ENCODE results near the gene BRSK2. TPM values are rescaled to one million over a fixed set of nuclear protein-coding genes. Genes with fewer than 3 reads are reported as not detected.
"Not testable (repeated sequence)": the region's sequence is repeated elsewhere in the genome, so short reads cannot be mapped to it uniquely, and the experiment has no call there.

The BRSK2 gene
- total RNA-seq, 1 experiment from 2014 or later, result not detected

- not testable (repeated sequence) for DNase-seq (ENCODE audit: low read depth)
These were observed 20.1 kb downstream of the BRSK2 start for GRCh38 chr11:1409852-1410125.

GRCh38 chr11:1410366-1411291, 20.9 kb downstream of the BRSK2 start:
- DNase-seq (ENCODE audit: low read depth), result no peak

- DNase-seq (ENCODE audit: low read depth), result no peak
These were observed 21.6 kb downstream of the BRSK2 start for GRCh38 chr11:1411301-1411700.

GRCh38 chr11:1411739-1412138, 22.0 kb downstream of the BRSK2 start:
- DNase-seq (ENCODE audit: low read depth), result not testable (repeated sequence)

- no peak for DNase-seq (ENCODE audit: low read depth)
These were observed 22.8 kb downstream of the BRSK2 start for GRCh38 chr11:1412377-1413095.

- DNase-seq (ENCODE audit: low read depth), result no peak
These were observed 24.9 kb downstream of the BRSK2 start for GRCh38 chr11:1414650-1415049.

GRCh38 chr11:1415631-1416030, 25.9 kb downstream of the BRSK2 start:
- no peak for DNase-seq (ENCODE audit: low read depth)

- not testable (repeated sequence) for DNase-seq (ENCODE audit: low read depth)
These were observed 28.6 kb downstream of the BRSK2 start for GRCh38 chr11:1418192-1418795.

- DNase-seq (ENCODE audit: low read depth), result no peak
These were observed 30.1 kb downstream of the BRSK2 start for GRCh38 chr11:1419811-1420210.

GRCh38 chr11:1421291-1421690, 31.6 kb downstream of the BRSK2 start:
- no peak for DNase-seq (ENCODE audit: low read depth)

GRCh38 chr11:1422481-1422880, 32.7 kb downstream of the BRSK2 start:
- no peak for DNase-seq (ENCODE audit: low read depth)

GRCh38 chr11:1422981-1423380, 33.2 kb downstream of the BRSK2 start:
- no peak for DNase-seq (ENCODE audit: low read depth)

- DNase-seq (ENCODE audit: low read depth), result not testable (repeated sequence)
These were observed 33.7 kb downstream of the BRSK2 start for GRCh38 chr11:1423406-1423805.

- DNase-seq (ENCODE audit: low read depth), result no peak
These were observed 35.3 kb downstream of the BRSK2 start for GRCh38 chr11:1425006-1425405.

GRCh38 chr11:1425439-1425838, 35.7 kb downstream of the BRSK2 start:
- no peak for DNase-seq (ENCODE audit: low read depth)

- DNase-seq (ENCODE audit: low read depth), result no peak
These were observed 39.1 kb downstream of the BRSK2 start for GRCh38 chr11:1428762-1429316.

GRCh38 chr11:1433568-1433967, 43.8 kb downstream of the BRSK2 start:
- no peak for DNase-seq (ENCODE audit: low read depth)

- DNase-seq (ENCODE audit: low read depth), result no peak
These were observed 44.4 kb downstream of the BRSK2 start for GRCh38 chr11:1433977-1434640.

- DNase-seq (ENCODE audit: low read depth), result not testable (repeated sequence)
These were observed 45.7 kb downstream of the BRSK2 start for GRCh38 chr11:1435479-1435819.

- no peak for DNase-seq (ENCODE audit: low read depth)
These were observed 46.2 kb downstream of the BRSK2 start for GRCh38 chr11:1435820-1436467.

- no peak for DNase-seq (ENCODE audit: low read depth)
These were observed 46.8 kb downstream of the BRSK2 start for GRCh38 chr11:1436468-1437039.

Measured in RPMI7951 (cell line).